Liver (tissue), 3 donors: Measurements from ENCODE around the gene C4orf33.

ENCODE experiments used
- CTCF ChIP-seq: fragments of 150-350 bp; IDR thresholded peaks from 2 replicates; pipeline ENCODE4 v1.5.1; 2017; ENCODE audit warnings: improper control_type of control experiment, low read depth, low read length; ENCODE audit not compliant: missing input control
- GABPA ChIP-seq, 2 donors: IDR thresholded peaks in 1 of 2; conservative IDR thresholded peaks in 1 of 2; 2 replicates each; pipeline ENCODE4 v1.6.1; 2016; ENCODE audit warnings: antibody characterized with exemption in 2 of 2, mild to moderate bottlenecking in 1 of 2, moderate library complexity in 1 of 2
- JUND ChIP-seq, 2 donors: IDR thresholded peaks; 2 replicates each; pipeline ENCODE4 v1.6.1; 2016; ENCODE audit warnings: antibody characterized with exemption in 2 of 2
- TAF1 ChIP-seq: conservative IDR thresholded peaks from 2 replicates; pipeline ENCODE4 v1.6.1; 2016; ENCODE audit warnings: antibody characterized with exemption, mild to moderate bottlenecking
- donor health status: healthy.
- donor health status: healthy.

- TF ChIP-seq CTCF: no peak
- TF ChIP-seq TAF1: no peak
- no peak for TF ChIP-seq JUND (IDR thresholded peaks at IDR 0.05)
- TF ChIP-seq GABPA (IDR thresholded peaks at IDR 0.05 in 1 of 2, conservative IDR thresholded peaks at IDR 0.05 in 1 of 2): no peak
Measured at GRCh38 chr4:129138810-129139496, 43.0 kb downstream of the C4orf33 start.
